ENCODE measurements around the gene CHRM5.

Gene CHRM5

DNA sequence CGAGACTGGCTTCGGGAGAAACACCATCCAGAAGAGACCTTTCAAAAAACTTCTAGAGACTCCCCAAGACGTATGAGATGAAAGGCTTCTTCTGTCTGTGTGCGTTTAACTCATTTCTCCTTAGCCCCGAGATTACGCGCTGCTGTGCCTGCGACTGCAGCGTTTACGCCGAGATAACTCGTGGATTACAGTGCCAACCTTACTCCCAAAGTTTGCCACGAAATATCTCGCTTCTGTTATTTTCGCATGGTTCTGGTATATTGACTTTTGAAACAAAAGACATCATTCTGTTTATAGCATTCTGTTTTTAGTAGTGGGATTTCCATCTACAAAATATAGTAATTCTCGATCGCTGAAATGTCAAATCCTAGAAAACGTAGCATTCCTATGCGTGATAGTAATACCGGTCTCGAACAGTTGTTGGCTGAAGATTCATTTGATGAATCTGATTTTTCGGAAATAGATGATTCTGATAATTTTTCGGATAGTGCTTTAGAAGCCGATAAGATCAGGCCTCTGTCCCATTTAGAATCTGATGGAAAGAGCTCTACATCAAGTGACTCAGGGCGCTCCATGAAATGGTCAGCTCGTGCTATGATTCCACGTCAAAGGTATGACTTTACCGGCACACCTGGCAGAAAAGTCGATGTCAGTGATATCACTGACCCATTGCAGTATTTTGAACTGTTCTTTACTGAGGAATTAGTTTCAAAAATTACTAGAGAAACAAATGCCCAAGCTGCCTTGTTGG, 134.1 kb downstream of the CHRM5 start:
- DNase-seq, result no peak

DNA sequence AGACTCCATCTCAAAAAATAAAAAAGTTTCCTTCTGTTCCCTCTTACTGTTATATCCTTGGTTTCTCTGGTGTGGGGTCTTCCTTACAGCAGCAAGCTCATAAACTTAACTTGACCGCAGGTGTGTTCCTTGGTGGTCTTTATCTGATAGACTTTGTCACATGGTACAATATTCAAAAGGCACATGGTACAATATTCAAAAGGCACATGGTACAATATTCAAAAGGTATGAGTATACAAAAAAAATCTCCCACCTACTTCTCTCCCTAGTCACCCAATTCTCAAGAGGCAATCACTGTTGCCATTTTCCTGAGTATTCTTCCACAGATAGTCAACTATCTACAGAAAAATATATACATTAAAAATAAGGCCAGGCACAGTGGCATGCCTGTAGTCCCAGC, 138.1 kb downstream of the CHRM5 start:
- DNase-seq, result no peak

DNA sequence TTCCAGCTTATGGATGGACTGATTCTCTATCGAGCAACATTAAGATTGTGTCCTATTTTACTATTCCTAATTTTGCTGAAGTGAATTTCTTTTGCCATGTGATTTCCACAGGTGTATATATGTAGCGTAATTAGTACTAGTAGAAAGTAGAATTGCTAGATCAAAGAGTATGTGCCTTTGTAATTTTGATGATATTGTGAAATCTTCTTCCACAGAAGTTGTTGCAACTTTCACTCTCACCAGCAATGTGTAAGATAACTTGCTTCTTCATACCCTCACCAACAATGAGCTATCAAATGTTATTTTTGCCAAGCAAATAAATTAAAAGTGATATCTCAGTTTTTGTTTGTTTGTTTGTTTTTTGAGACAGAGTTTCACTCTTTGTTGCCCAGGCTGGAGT, 139.0 kb downstream of the CHRM5 start:
- DNase-seq, result no peak

DNA sequence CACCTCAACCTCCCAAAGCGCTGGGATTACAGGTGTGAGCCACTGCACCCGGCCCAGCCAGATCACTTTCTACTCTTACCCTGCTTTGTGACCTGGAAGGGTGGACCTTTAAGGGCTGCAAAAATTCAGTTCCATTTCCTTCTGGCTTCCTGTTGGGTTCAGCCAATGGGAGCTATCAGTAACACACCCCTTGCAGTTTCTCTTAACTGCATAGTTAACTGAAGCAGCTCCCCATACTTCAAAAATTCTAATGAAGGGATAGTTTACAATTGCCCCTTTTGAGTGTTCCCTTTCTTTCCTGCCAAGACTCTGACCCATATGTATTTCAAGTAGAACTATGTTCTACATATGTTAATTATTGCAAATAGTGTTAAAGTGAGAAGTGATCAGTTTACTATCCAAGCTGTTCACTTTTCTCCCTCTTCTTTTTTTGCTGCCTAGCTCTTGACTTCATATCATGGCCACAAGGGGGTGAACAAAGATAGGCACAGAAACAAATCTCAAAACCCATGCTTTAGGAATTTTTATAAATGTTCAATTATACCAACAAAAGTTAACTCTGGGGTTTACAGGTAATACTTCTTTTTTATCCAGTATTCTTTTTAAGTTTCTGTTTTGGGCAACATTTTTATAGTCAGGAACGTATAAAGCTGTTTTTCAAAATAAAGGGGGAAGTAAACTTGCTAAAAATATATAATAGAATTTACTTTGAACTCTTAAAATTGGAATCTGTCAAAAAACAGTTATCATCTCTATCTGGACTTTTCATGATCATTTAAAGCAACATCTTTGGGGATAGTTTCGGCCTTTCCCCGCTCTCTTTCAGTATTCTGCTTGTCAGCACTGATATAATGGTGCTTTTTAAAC, 141.7 kb downstream of the CHRM5 start:
- DNase-seq, result no peak

GRCh38 chr15:34111488-34111887, 143.2 kb downstream of the CHRM5 start:
- no peak for DNase-seq

GRCh38 chr15:34114215-34114614, 145.9 kb downstream of the CHRM5 start:
- no peak for DNase-seq

DNA sequence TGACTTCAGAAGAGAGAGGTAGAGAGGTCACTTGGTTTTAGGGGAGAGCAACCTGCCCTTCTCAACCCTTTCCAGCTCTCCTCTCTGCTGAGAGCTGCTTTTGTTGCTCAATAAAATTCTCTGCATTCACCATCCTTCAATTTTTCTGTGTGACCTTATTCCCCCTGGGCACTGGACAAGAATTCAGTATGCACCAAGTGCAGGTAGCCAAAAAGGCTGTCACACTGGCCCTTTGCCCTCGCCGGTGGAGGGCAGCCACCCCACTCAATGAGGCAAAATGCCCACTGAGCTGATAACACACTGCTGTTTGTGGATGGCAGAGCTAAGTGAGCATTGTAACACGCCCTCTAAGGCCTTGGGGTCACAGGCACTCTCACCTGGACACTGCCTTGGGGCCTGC, 146.4 kb downstream of the CHRM5 start:
- DNase-seq, result no peak

- DNase-seq, result no peak
Observed at GRCh38 chr15:34116620-34117019, 148.3 kb downstream of the CHRM5 start.

Measured in NCI-H510A treated with DMSO at 0.1 percent for 48 hours (cell line).